ENCODE measurements around the gene PCBP3.

GRCh38 chr21:45989355-45990048, 346.0 kb downstream of the PCBP3 start:
- TF ChIP-seq GATA3 (IDR thresholded peaks at IDR 0.05; ENCODE audit: low read depth, low read length) = no peak
- TF ChIP-seq GATA2 (IDR thresholded peaks at IDR 0.05; ENCODE audit: low read depth, low read length) = no peak
